Naive thymus-derived CD4-positive, alpha-beta T cell (primary cell): ENCODE results near the gene SOWAHB. TPM values are rescaled to one million over a fixed set of nuclear protein-coding genes. Genes with fewer than 3 reads are reported as not detected.

Source experiments
- ATAC-seq: fragments of 150-1000 bp; cut with Tn5 transposase; 2 replicates; pipeline ENCODE4 v1.10.0; 2021; ENCODE audit warnings: mild to moderate bottlenecking, moderate library complexity
- CTCF ChIA-PET: fragments of 350-600 bp; sonication (Branson Sonifier 250); formaldehyde crosslinking; loops from one replicate; lab custom pipeline; 2021; ENCODE audit warnings: antibody characterized with exemption; lab: Charles Lee
- POLR2A ChIA-PET: fragments of 350-600 bp; sonication (Branson Sonifier 250); formaldehyde crosslinking; loops from one replicate; lab custom pipeline; 2021; ENCODE audit warnings: antibody characterized with exemption, inconsistent platforms; lab: Charles Lee
- DNase-seq, 9 donors: peaks; one replicate each; pipeline versions ENCODE4 v3.0.0 to v3.0.0-alpha.2; 2020 to 2022; ENCODE audit warnings: mixed read lengths in 1 of 9
- H3K27ac ChIP-seq: one replicate; pipeline ENCODE4 v1.7.0; 2013; ENCODE audit warnings: mild to moderate bottlenecking, low read depth, low read length, moderate library complexity
- H3K27me3 ChIP-seq, 2 donors: one replicate each; pipeline ENCODE4 v1.7.0; 2013; ENCODE audit warnings: low read length in 2 of 2, mild to moderate bottlenecking in 2 of 2, moderate library complexity in 2 of 2; ENCODE audit not compliant: control insufficient read depth in 2 of 2, insufficient read depth in 2 of 2
- H3K36me3 ChIP-seq, 3 experiments: 1 replicate in 2 of 3; 2 replicates in 1 of 3; pipeline ENCODE4 v1.7.0; 2013; ENCODE audit warnings: low read length in 3 of 3, mild to moderate bottlenecking in 3 of 3, moderate library complexity in 1 of 3; ENCODE audit not compliant: insufficient read depth in 3 of 3, control insufficient read depth in 2 of 3
- H3K4me1 ChIP-seq, 2 donors: one replicate each; pipeline ENCODE4 v1.7.0; 2013; ENCODE audit warnings: low read length in 2 of 2, mild to moderate bottlenecking in 2 of 2, moderate library complexity in 1 of 2; ENCODE audit not compliant: control insufficient read depth in 2 of 2, insufficient read depth in 2 of 2
- H3K4me3 ChIP-seq: 2 replicates; pipeline ENCODE4 v1.7.0; 2013; ENCODE audit warnings: mild to moderate bottlenecking, low read length
- H3K9me3 ChIP-seq, 3 experiments: 1 replicate in 2 of 3; 2 replicates in 1 of 3; pipeline ENCODE4 v1.7.0; 2013; ENCODE audit warnings: low read length in 3 of 3; ENCODE audit not compliant: control insufficient read depth in 2 of 3
- H3K27ac Mint-ChIP-seq, 9 donors: one replicate each; pipeline ENCODE4 v1.8.0; 2020 to 2022; ENCODE audit warnings: mixed read lengths in 9 of 9, mild to moderate bottlenecking in 8 of 9, moderate library complexity in 5 of 9, inconsistent platforms in 2 of 9
- H3K27me3 Mint-ChIP-seq, 5 donors: one replicate each; pipeline ENCODE4 v1.8.0; 2021 to 2022; ENCODE audit warnings: mixed read lengths in 5 of 5, mild to moderate bottlenecking in 1 of 5
- H3K36me3 Mint-ChIP-seq, 5 donors: one replicate each; pipeline ENCODE4 v1.8.0; 2020 to 2022; ENCODE audit warnings: mixed read lengths in 5 of 5, mild to moderate bottlenecking in 3 of 5, inconsistent platforms in 1 of 5
- H3K4me1 Mint-ChIP-seq, 7 donors: one replicate each; pipeline ENCODE4 v1.8.0; 2020 to 2022; ENCODE audit warnings: mixed read lengths in 7 of 7, mild to moderate bottlenecking in 3 of 7, inconsistent platforms in 1 of 7
- H3K4me3 Mint-ChIP-seq, 10 donors: one replicate each; pipeline ENCODE4 v1.8.0; 2020 to 2022; ENCODE audit warnings: mild to moderate bottlenecking in 10 of 10, mixed read lengths in 10 of 10, moderate library complexity in 6 of 10, inconsistent platforms in 2 of 10
- H3K9me3 Mint-ChIP-seq, 11 donors: one replicate each; pipeline ENCODE4 v1.8.0; 2020 to 2022; ENCODE audit warnings: mixed read lengths in 11 of 11, mild to moderate bottlenecking in 4 of 11, inconsistent platforms in 1 of 11, moderate library complexity in 1 of 11
- intact Hi-C, 2 donors: fragments of 100-400 bp; cut with micrococcal nuclease; formaldehyde crosslinking; loops; one replicate each; pipeline ENCODE4 v1.15.1; 2023
- polyA plus RNA-seq, 2 donors: library from polyadenylated mRNA; unstranded; fragments of 300-500 nt; fragmentation: Illumina TruSeq; gene quantifications; one replicate each; pipeline ENCODE4 v1.2.3, GENCODE V29; 2021
- total RNA-seq, 6 experiments: library from RNA in 5 of 6; stranded (reverse) in 5 of 6; gene quantifications; 1 replicate in 5 of 6; 2 replicates in 1 of 6; pipeline ENCODE4 v1.2.3 and lab custom pipeline; 2021 to 2026

Gene SOWAHB
- total and polyA plus RNA-seq, 7 experiments from 2014 or later: 0.05 TPM; not detected in 6

DNA sequence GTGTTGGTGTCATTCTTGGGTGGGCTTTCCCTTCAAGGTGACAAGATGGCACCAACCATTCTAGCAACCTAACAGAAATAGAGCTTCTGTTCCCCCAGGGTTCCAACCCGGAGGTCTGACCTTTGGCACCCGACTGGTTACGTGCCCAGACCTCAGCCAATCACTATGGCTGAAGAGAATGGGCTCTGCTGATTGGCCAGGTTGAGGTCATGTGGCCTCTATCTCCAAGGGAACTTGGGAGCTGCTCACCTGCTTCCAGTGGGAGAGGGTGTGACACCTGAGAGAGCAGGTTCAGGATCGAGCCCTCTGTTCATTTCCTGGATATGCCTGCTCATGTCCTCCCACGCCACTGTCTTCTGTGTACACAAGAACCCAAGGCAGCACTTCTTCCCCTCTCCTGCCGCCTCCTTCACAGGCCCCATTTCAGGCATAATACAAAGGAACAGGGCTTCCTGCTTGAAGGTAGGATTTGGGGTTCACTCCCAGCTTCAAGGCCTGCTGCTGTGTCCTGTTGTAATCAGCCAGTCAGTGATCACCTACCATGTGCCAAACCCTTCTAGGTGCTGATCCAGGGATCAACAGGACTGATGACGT is 11.0 kb downstream of the SOWAHB start:
- H3K27ac ChIP-seq: no peak overlapping the region
- H3K27me3 ChIP-seq: no peaks in the 10 kb centered on the region
- Mint-ChIP-seq H3K36me3 (no peaks in the 10 kb centered on the region), H3K27me3 (peaks cover 0 to 14% (median 4%) of the 10 kb centered on the region in 5 donors), H3K4me3 (no peak overlapping the region), H3K9me3 (no peaks in the 10 kb centered on the region), H3K27ac (no peak overlapping the region), H3K4me1 (peaks cover 0 to 5% (median 0%) of the 10 kb centered on the region in 7 donors)
- intact Hi-C loops: no loop called here
- H3K4me1 ChIP-seq: no peaks in the 10 kb centered on the region
- no peaks in the 10 kb centered on the region for H3K36me3 ChIP-seq
- H3K9me3 ChIP-seq: no peaks in the 10 kb centered on the region
- POLR2A ChIA-PET: no interaction called here
- H3K4me3 ChIP-seq: no peak overlapping the region
- ATAC-seq (no peak), DNase-seq (no peak)
- CTCF ChIA-PET: no interaction called here

DNA sequence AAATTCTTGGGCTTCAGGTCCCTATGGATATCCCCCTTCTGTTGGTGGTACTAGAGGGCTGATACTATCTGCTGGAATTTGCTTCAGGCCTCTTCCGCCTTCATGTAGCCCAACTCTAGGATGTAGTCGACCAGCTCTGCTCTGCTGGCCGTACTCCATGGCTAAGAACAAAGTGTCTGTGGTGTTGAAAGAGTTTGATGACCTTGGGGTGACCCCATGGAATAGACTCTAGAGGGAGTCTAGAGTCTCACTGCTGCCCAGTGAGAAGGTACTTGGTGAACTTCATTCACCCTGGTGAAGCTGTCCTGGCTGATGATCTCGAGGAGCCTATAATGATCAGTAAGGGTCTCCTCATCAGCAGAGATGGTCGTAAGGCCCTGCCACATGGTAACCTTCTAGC is 11.7 kb downstream of the SOWAHB start:
- Histone ChIP-seq H3K27ac (no peak overlapping the region), H3K36me3 (no peaks in the 10 kb centered on the region), H3K4me3 (no peak overlapping the region), H3K4me1 (no peaks in the 10 kb centered on the region), H3K27me3 (no peaks in the 10 kb centered on the region), H3K9me3 (no peaks in the 10 kb centered on the region)
- POLR2A ChIA-PET: no interaction called here
- intact Hi-C loops: no loop called here
- ATAC-seq (no peak), DNase-seq (no peak)
- Mint-ChIP-seq H3K36me3 (no peaks in the 10 kb centered on the region), H3K4me1 (peaks cover 0 to 5% (median 0%) of the 10 kb centered on the region in 7 donors), H3K27me3 (peaks cover 0 to 12% (median 0%) of the 10 kb centered on the region in 5 donors), H3K27ac (no peak overlapping the region), H3K4me3 (no peak overlapping the region), H3K9me3 (no peaks in the 10 kb centered on the region)
- CTCF ChIA-PET: no interaction called here

DNA sequence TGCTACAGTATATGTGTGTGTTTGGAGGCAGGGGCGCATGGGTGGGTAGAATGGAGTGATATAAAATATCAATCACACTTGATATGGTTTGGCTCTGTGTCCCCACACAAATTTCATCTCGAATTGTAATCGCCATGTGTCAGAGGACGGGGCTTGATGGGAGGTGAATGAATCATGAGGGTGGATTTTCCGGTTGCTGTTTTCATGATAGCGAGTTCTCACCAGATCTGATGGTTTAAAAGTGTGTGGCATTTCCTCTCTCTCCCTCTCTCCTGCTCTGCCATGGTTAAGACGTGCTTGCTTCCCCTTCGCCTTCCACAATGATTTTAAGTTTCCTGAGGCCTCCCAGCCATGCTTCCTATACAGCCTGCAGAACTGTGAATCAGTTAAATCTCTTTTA is 14.8 kb downstream of the SOWAHB start:
- no peak overlapping the region for H3K4me3 Mint-ChIP-seq
- no peak overlapping the region for H3K27ac Mint-ChIP-seq
- Histone ChIP-seq H3K9me3 (no peaks in the 10 kb centered on the region), H3K4me1 (no peaks in the 10 kb centered on the region), H3K27me3 (peaks cover 0 to 4% of the 10 kb centered on the region in 2 donors), H3K27ac (no peak overlapping the region), H3K4me3 (no peak overlapping the region), H3K36me3 (no peaks in the 10 kb centered on the region)
- no peak for ATAC-seq
- peaks cover 0 to 15% (median 11%) of the 10 kb centered on the region in 5 donors for H3K27me3 Mint-ChIP-seq
- peaks cover 0 to 5% (median 0%) of the 10 kb centered on the region in 7 donors for H3K4me1 Mint-ChIP-seq
- ChIA-PET POLR2A (no interaction called here), CTCF (no interaction called here)
- no peak for DNase-seq
- intact Hi-C loops: no loop called here
- H3K36me3 Mint-ChIP-seq: no peaks in the 10 kb centered on the region
- H3K9me3 Mint-ChIP-seq: peaks cover 0 to under 1% (median 0%) of the 10 kb centered on the region in 11 donors

DNA sequence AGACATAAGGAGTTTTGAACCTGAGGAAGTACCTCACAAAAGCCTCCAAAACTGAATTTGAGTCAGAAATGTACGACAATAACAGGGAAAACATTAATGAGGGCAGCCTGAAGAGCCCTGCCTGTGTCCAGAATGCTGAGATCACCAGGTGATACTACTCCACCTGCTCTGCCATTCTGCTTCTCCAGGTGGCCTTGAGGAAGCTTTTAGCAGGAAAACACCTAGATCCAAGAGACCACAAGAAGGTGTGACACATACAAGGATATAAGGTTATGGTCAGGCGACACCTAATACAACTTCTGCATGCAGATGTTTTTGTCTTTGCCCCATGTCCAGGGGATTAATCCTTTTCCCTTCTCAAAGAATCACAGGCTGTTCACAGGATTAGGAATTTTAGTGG is 15.3 kb downstream of the SOWAHB start:
- peaks cover 0 to 18% (median 14%) of the 10 kb centered on the region in 5 donors for H3K27me3 Mint-ChIP-seq
- H3K36me3 Mint-ChIP-seq: no peaks in the 10 kb centered on the region
- no peaks in the 10 kb centered on the region for H3K4me1 ChIP-seq
- no peak overlapping the region for H3K27ac Mint-ChIP-seq
- DNase-seq (no peak), ATAC-seq (no peak)
- intact Hi-C loops: no loop called here
- peaks cover 0 to 4% of the 10 kb centered on the region in 2 donors for H3K27me3 ChIP-seq
- H3K4me1 Mint-ChIP-seq: peaks cover 0 to 5% (median 0%) of the 10 kb centered on the region in 7 donors
- ChIA-PET CTCF (no interaction called here), POLR2A (no interaction called here)
- no peak overlapping the region for H3K4me3 Mint-ChIP-seq
- H3K9me3 Mint-ChIP-seq: peaks cover 0 to 6% (median 0%) of the 10 kb centered on the region in 11 donors
- no peaks in the 10 kb centered on the region for H3K36me3 ChIP-seq
- H3K4me3 ChIP-seq: no peak overlapping the region
- H3K27ac ChIP-seq: no peak overlapping the region
- no peaks in the 10 kb centered on the region for H3K9me3 ChIP-seq

DNA sequence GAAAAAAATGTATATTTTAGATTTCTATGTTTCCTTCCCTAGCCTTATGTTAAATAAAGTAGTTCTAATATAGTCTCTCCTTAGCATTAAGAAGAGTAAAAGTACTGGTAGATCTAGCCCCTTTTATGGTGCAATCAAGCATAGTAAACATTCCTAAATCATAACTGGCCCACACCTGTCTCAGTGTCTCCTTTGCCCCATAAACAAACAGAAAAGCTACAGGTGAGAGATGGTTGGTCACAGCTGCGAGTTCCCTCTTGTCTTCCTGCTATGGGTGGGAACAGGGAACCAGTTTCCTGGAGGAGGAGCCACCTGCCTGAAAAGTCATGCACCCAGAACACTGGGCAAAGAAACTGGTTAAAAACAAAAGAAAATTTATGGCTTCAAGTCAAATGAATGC is 16.6 kb downstream of the SOWAHB start:
- no peak overlapping the region for H3K4me3 ChIP-seq
- no peaks in the 10 kb centered on the region for H3K36me3 ChIP-seq
- peaks cover 0 to 4% of the 10 kb centered on the region in 2 donors for H3K27me3 ChIP-seq
- ATAC-seq (no peak), DNase-seq (no peak)
- H3K4me3 Mint-ChIP-seq: no peak overlapping the region
- no peak overlapping the region for H3K27ac Mint-ChIP-seq
- no peak overlapping the region for H3K27ac ChIP-seq
- no peaks in the 10 kb centered on the region for H3K4me1 ChIP-seq
- no peaks in the 10 kb centered on the region for H3K9me3 ChIP-seq
- H3K27me3 Mint-ChIP-seq: peaks cover 0 to 25% (median 17%) of the 10 kb centered on the region in 5 donors
- ChIA-PET CTCF (no interaction called here), POLR2A (no interaction called here)
- peaks cover 0 to 5% (median 0%) of the 10 kb centered on the region in 7 donors for H3K4me1 Mint-ChIP-seq
- intact Hi-C loops: no loop called here
- H3K9me3 Mint-ChIP-seq: peaks cover 0 to 7% (median 0%) of the 10 kb centered on the region in 11 donors
- no peaks in the 10 kb centered on the region for H3K36me3 Mint-ChIP-seq

DNA sequence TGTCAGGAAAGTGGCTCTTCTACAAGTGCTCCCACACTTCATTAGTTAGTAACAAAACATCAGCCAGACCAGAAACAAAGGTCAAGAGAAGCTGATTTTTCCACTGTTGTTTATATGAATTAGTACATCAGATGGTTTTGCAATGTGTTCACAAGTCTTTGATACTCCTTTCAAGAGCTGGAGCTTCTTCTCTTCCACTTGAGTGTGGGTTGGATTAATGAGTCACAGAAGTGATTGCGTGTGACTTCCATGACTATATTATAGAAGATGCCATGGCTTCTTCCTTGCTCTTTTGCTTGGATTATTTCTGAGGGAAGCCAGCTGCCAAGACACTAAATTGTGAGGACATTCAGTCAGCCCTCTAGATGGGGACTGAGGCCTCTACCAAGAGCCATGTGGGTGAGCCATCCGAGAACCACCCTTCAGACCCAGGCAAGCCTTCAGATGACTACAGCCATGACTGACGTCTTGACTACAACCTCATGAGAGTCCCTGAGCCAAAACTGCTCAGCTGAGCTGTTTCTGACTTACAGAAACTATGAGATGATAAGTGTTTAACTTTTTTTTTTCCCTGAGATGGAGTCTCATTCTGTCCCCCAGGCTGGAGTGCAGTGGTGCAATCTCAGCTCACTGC is 18.1 kb downstream of the SOWAHB start:
- H3K4me1 ChIP-seq: no peaks in the 10 kb centered on the region
- ChIA-PET POLR2A (no interaction called here), CTCF (no interaction called here)
- H3K27ac Mint-ChIP-seq: no peak overlapping the region
- H3K4me3 Mint-ChIP-seq: no peak overlapping the region
- ATAC-seq (no peak), DNase-seq (no peak)
- H3K27ac ChIP-seq: no peak overlapping the region
- H3K4me3 ChIP-seq: no peak overlapping the region
- H3K36me3 ChIP-seq: no peaks in the 10 kb centered on the region
- peaks cover 0 to 5% (median 0%) of the 10 kb centered on the region in 7 donors for H3K4me1 Mint-ChIP-seq
- no peaks in the 10 kb centered on the region for H3K36me3 Mint-ChIP-seq
- H3K9me3 ChIP-seq: no peaks in the 10 kb centered on the region
- peaks cover 0 to 7% (median 0%) of the 10 kb centered on the region in 11 donors for H3K9me3 Mint-ChIP-seq
- H3K27me3 Mint-ChIP-seq: peaks cover 0 to 25% (median 19%) of the 10 kb centered on the region in 5 donors
- H3K27me3 ChIP-seq: peaks cover 0 to 4% of the 10 kb centered on the region in 2 donors
- intact Hi-C loops: no loop called here
